K562 (cell line): ENCODE data around the gene AGPAT3. TPM values are rescaled to one million over a fixed set of nuclear protein-coding genes. Genes with fewer than 3 reads are reported as not detected.

ENCODE experiments used
- ATAC-seq: fragments of 200-7000 bp; cut with Tn5 transposase; 3 replicates; pipeline ENCODE4 v1.9.1; 2020; ENCODE audit warnings: moderate library complexity
- BruUV-seq: library from RNA; stranded (reverse); fragments of 400-500 nt; replicated peaks from 2 replicates; lab custom pipeline; 2021; lab: Mats Ljungman, UMichigan
- CTCF ChIA-PET: fragments of 300-600 bp; formaldehyde crosslinking; extraction: SDS; loops from one replicate; lab custom pipeline; 2021; ENCODE audit warnings: low intra/inter-chr PET ratio; lab: Yijun Ruan, JAX
- POLR2A ChIA-PET: fragments of 300-600, 350-650 bp; sonication (Branson Sonifier 250); formaldehyde crosslinking; extraction: SDS; loops from one replicate; lab custom pipeline; 2021; ENCODE audit warnings: antibody characterized with exemption, inconsistent platforms; lab: Yijun Ruan, JAX
- DNase-seq, 4 experiments: peaks; one replicate each; pipeline versions ENCODE4 v3.0.0 to v3.0.0-alpha.2; 2011 to 2018; ENCODE audit warnings: low spot score in 3 of 4, mixed read lengths in 3 of 4; ENCODE audit errors: extremely low read depth in 1 of 4
- FAIRE-seq: peaks from 2 replicates; lab custom pipeline; 2011; peaks lifted over from hg19 to GRCh38; lab: Jason Lieb, UNC
- H2AFZ ChIP-seq: 2 replicates; pipeline ENCODE4 v1.6.0; 2011; ENCODE audit warnings: low read depth, low read length, control low read depth, inconsistent platforms
- H3K27ac ChIP-seq: fragments of 200-600 bp; 3 replicates; pipeline ENCODE4 v1.8.0; 2011; ENCODE audit warnings: low read depth, mild to moderate bottlenecking, control low read depth, inconsistent platforms, low read length, moderate library complexity, mixed read lengths; ENCODE audit errors: extremely low read depth
- H3K27me3 ChIP-seq, 2 experiments: fragments of 300-600 bp in 1 of 2; 2 replicates in 1 of 2; 3 replicates in 1 of 2; pipeline versions ENCODE4 v1.6.0 to v1.8.0; 2011; ENCODE audit warnings: inconsistent platforms in 2 of 2, low read length in 2 of 2, mild to moderate bottlenecking in 1 of 2, mixed read lengths in 1 of 2, moderate library complexity in 1 of 2; ENCODE audit not compliant: control insufficient read depth in 2 of 2, insufficient read depth in 2 of 2
- H3K36me3 ChIP-seq: fragments of 300-600 bp; 3 replicates; pipeline ENCODE4 v1.8.0; 2011; ENCODE audit warnings: mild to moderate bottlenecking, low read length, inconsistent platforms; ENCODE audit not compliant: control insufficient read depth, insufficient read depth
- H3K4me1 ChIP-seq, 2 experiments: fragments of 200-600 bp in 1 of 2; replicated peaks in 1 of 2; 2 replicates in 1 of 2; 3 replicates in 1 of 2; pipeline versions ENCODE4 v1.5.1 to v1.8.0; 2011; ENCODE audit warnings: inconsistent platforms in 2 of 2, low read length in 2 of 2, mild to moderate bottlenecking in 1 of 2, mixed read lengths in 1 of 2, moderate library complexity in 1 of 2; ENCODE audit not compliant: control insufficient read depth in 2 of 2, insufficient read depth in 2 of 2
- H3K4me2 ChIP-seq: 2 replicates; pipeline ENCODE4 v1.6.1; 2011; ENCODE audit warnings: low read length, control low read depth, inconsistent platforms, mixed read lengths; ENCODE audit not compliant: insufficient read depth
- H3K4me3 ChIP-seq: fragments of 200-600 bp; sonication (generic), shearing (Covaris generic); 2 replicates; pipeline ENCODE4 v1.5.1; 2016; ENCODE audit warnings: control low read depth, inconsistent platforms
- H3K79me2 ChIP-seq: fragments of 200-600 bp; 3 replicates; pipeline ENCODE4 v1.8.0; 2011; ENCODE audit warnings: low read length, inconsistent platforms; ENCODE audit not compliant: control insufficient read depth, insufficient read depth
- H3K9ac ChIP-seq, 2 experiments: 2 replicates each; pipeline versions ENCODE4 v1.6.0 to v1.6.1; 2011; ENCODE audit warnings: low read depth in 2 of 2, low read length in 2 of 2, control low read depth in 1 of 2, inconsistent platforms in 1 of 2, mild to moderate bottlenecking in 1 of 2, mixed read lengths in 1 of 2; ENCODE audit not compliant: insufficient read depth in 1 of 2
- H3K9me1 ChIP-seq: one replicate; pipeline ENCODE4 v1.6.0; 2011; ENCODE audit warnings: inconsistent platforms, mild to moderate bottlenecking, low read length, moderate library complexity; ENCODE audit not compliant: control insufficient read depth, insufficient read depth
- H3K9me3 ChIP-seq: replicated peaks from 2 replicates; pipeline ENCODE4 v1.5.1; 2011; ENCODE audit warnings: low read depth, low read length, inconsistent platforms; ENCODE audit not compliant: control insufficient read depth, insufficient read depth
- H4K20me1 ChIP-seq: replicated peaks from 2 replicates; pipeline ENCODE4 v1.6.1; 2011; ENCODE audit warnings: low read length, inconsistent platforms, mixed read lengths; ENCODE audit not compliant: control insufficient read depth, insufficient read depth
- CBFB ChIP-seq: sonication (generic); formaldehyde crosslinking; IDR thresholded peaks from 2 replicates; pipeline ENCODE4 v1.4.0; 2020; ENCODE audit warnings: mild to moderate bottlenecking, missing genetic modification reagents
- DIDO1 ChIP-seq: fragments of 450-650 bp; IDR thresholded peaks from 2 replicates; pipeline ENCODE4 v1.6.1; 2016; ENCODE audit warnings: low read depth, missing biosample characterization, missing genetic modification characterization
- E2F4 ChIP-seq: sonication (generic); formaldehyde crosslinking; IDR thresholded peaks from 2 replicates; pipeline ENCODE4 v1.8.0; 2022; ENCODE audit warnings: mild to moderate bottlenecking, low read depth, missing genetic modification reagents
- E2F5 ChIP-seq: sonication (generic); formaldehyde crosslinking; IDR thresholded peaks from 2 replicates; pipeline ENCODE4 v1.8.0; 2022; ENCODE audit warnings: mild to moderate bottlenecking, missing genetic modification reagents
- E2F6 ChIP-seq, 2 experiments: IDR thresholded peaks; 2 replicates each; pipeline ENCODE4 v1.6.1; 2011; ENCODE audit warnings: borderline replicate concordance in 1 of 2, control low read depth in 1 of 2, low read depth in 1 of 2, low read length in 1 of 2, mild to moderate bottlenecking in 1 of 2, mixed read lengths in 1 of 2, moderate library complexity in 1 of 2; ENCODE audit not compliant: insufficient read depth in 1 of 2, insufficient read length in 1 of 2, poor library complexity in 1 of 2, severe bottlenecking in 1 of 2; ENCODE audit errors: extremely low read depth in 1 of 2
- FOXK1 ChIP-seq: sonication (generic); formaldehyde crosslinking; IDR thresholded peaks from 2 replicates; pipeline ENCODE4 v1.8.0; 2022; ENCODE audit warnings: missing genetic modification reagents, mild to moderate bottlenecking, borderline replicate concordance
- HDAC2 ChIP-seq: fragments of 450-650 bp; IDR thresholded peaks from 2 replicates; pipeline ENCODE4 v1.6.1; 2016; ENCODE audit warnings: mild to moderate bottlenecking
- PPARD ChIP-seq: fragments of 250-450 bp; sonication (Bioruptor Pico); IDR thresholded peaks from 2 replicates; pipeline ENCODE4 v1.8.0; 2022; ENCODE audit warnings: inconsistent platforms, mild to moderate bottlenecking, moderate library complexity
- ZBTB12 ChIP-seq: fragments of 250-450 bp; sonication (Bioruptor Pico); IDR thresholded peaks from 2 replicates; pipeline ENCODE4 v1.4.0; 2020
- ZBTB9 ChIP-seq: fragments of 450-650 bp; formaldehyde crosslinking; IDR thresholded peaks from 2 replicates; pipeline ENCODE4 v1.4.0; 2020; ENCODE audit warnings: mild to moderate bottlenecking, moderate library complexity
- ZNF324 ChIP-seq: fragments of 250-450 bp; sonication (Bioruptor Pico); IDR thresholded peaks from 2 replicates; pipeline ENCODE4 v1.4.0; 2020; ENCODE audit warnings: mild to moderate bottlenecking
- ZNF395 ChIP-seq: fragments of 200-800 bp; sonication (Bioruptor generic); IDR thresholded peaks from 2 replicates; pipeline ENCODE4 v1.6.1; 2017; ENCODE audit warnings: missing genetic modification characterization, missing compliant biosample characterization
- ZSCAN32 ChIP-seq: fragments of 450-650 bp; formaldehyde crosslinking; IDR thresholded peaks from 2 replicates; pipeline ENCODE4 v1.4.0; 2020; ENCODE audit warnings: mild to moderate bottlenecking, moderate library complexity
- WGBS: fragments of 100-300 bp; shearing (Covaris generic); methylation state at CpG from one replicate; pipeline ENCODE4 v1.1.6; 2016; ENCODE audit warnings: low coverage, mixed read lengths; ENCODE audit not compliant: insufficient coverage; ENCODE audit errors: missing lambda C conversion rate; 5-methylcytosine and 5-hydroxymethylcytosine counted together
- in situ Hi-C: fragments of 300-500 bp; cut with MboI; formaldehyde crosslinking; loops from 4 replicates; pipeline ENCODE4 v1.15.0; 2018; ENCODE audit warnings: inconsistent platforms, mixed read lengths
- intact Hi-C: fragments of 100-400 bp; cut with micrococcal nuclease; formaldehyde crosslinking; loops from 2 replicates; pipeline ENCODE4 v1.14.2; 2022
- polyA plus RNA-seq, 8 experiments: library from polyadenylated mRNA; depleted of rRNA in 4 of 8; stranded (reverse) in 5 of 8; unstranded in 3 of 8; fragments of >200 nt; fragmentation: Nextera tagmentation in 2 of 8; fragmentation: Illumina TruSeq in 1 of 8; extraction: Ambion mirVana in 2 of 8; extraction: Trizol in 1 of 8; gene quantifications; 2 replicates each; pipeline versions ENCODE4 v1.2.1 to v1.2.3, GENCODE V29; 2011 to 2014; ENCODE audit warnings: inconsistent platforms in 1 of 8, missing spikeins in 1 of 8
- total RNA-seq, 7 experiments: library from RNA; depleted of rRNA in 6 of 7; stranded (reverse); fragments of >200 nt in 6 of 7; fragmentation: Illumina TruSeq in 2 of 7; extraction: Trizol in 2 of 7; gene quantifications; 2 replicates each; pipeline versions ENCODE4 v1.2.1 to v1.2.3, GENCODE V29; 2011 to 2021; ENCODE audit warnings: low replicate concordance in 1 of 7

The AGPAT3 gene
- total and polyA plus RNA-seq, 9 of the 15 experiments (the other 6 are each of a cell fraction or from before 2014, with no cell fraction given) = 1.5 to 88.4 (median 35.7) TPM

- no peak for TF ChIP-seq DIDO1 (tag)
These were observed 21.5 kb downstream of the AGPAT3 start (continued) for GRCh38 chr21:43886565-43886964.

GRCh38 chr21:43889069-43889468 lies 24.0 kb downstream of the AGPAT3 start:
- intact Hi-C loops (no loop called here), in situ Hi-C loops (no loop called here)
- H3K9me1 ChIP-seq = no peaks in the 10 kb centered on the region
- peaks cover 2% of the 10 kb centered on the region; the same call in 1 of the 2 replicates for H3K9me3 ChIP-seq
- H3K4me3 ChIP-seq = no peak overlapping the region
- no TSS peak for BruUV-seq
- peaks cover 74% of the 10 kb centered on the region for H3K79me2 ChIP-seq
- ChIA-PET CTCF (no interaction called here), POLR2A (interaction anchor here (1.0 to 2.1 kb wide), 2 partner anchors 12 to 15 kb away, joined by 3 to 6 read pairs; no protein-coding TSS in a partner anchor)
- ATAC-seq (no peak), FAIRE-seq (no peak), DNase-seq (no peak)
- no peak overlapping the region for H2AFZ ChIP-seq
- H3K27ac ChIP-seq = no peak overlapping the region
- peaks cover 33 to 38% of the 10 kb centered on the region in 2 experiments for H3K4me1 ChIP-seq
- H3K4me2 ChIP-seq = no peak overlapping the region
- peaks cover 51% of the 10 kb centered on the region for H3K36me3 ChIP-seq
- no peaks in the 10 kb centered on the region for H3K27me3 ChIP-seq
- WGBS = 84% methylated on average over 3 of the region's 3 CpGs
- no peak overlapping the region for H3K9ac ChIP-seq
- H4K20me1 ChIP-seq = no peaks in the 10 kb centered on the region
- TF ChIP-seq ZSCAN32 (no peak), CBFB (CRISPR knock-in tag) (no peak), E2F4 (CRISPR knock-in tag) (no peak), ZBTB9 (CRISPR knock-in tag) (no peak), ZBTB12 (no peak), FOXK1 (CRISPR knock-in tag) (no peak), ZNF395 (CRISPR knock-in tag) (no peak), E2F5 (no peak), PPARD (CRISPR knock-in tag) (no peak), ZNF324 (CRISPR knock-in tag) (no peak), HDAC2 (no peak), E2F6 (IDR thresholded peaks at IDR 0.05; ENCODE audit: borderline replicate concordance in 1 of 2, extremely low read depth in 1 of 2, insufficient read depth in 1 of 2, insufficient read length in 1 of 2, low read depth in 1 of 2, low read length in 1 of 2, poor library complexity in 1 of 2, severe bottlenecking in 1 of 2) (no peak)
